Keratinocyte (primary cell): Measurements from ENCODE around the gene COL1A2. TPM values are rescaled to one million over a fixed set of nuclear protein-coding genes. Genes with fewer than 3 reads are reported as not detected.

Experiments used
- DNase-seq: peaks from one replicate; pipeline ENCODE4 v3.0.0-alpha.2; 2011; ENCODE audit warnings: low read depth, missing footprints, low spot score
- FAIRE-seq: peaks from 2 replicates; lab custom pipeline; 2011; peaks lifted over from hg19 to GRCh38; lab: Jason Lieb, UNC
- H2AFZ ChIP-seq: 2 replicates; pipeline ENCODE4 v1.6.0; 2012; ENCODE audit warnings: low read length, control low read depth, inconsistent platforms; ENCODE audit not compliant: control insufficient read depth
- H3K27ac ChIP-seq: 2 replicates; pipeline ENCODE4 v1.5.1; 2011; ENCODE audit warnings: low read length; ENCODE audit not compliant: control insufficient read depth, insufficient read depth
- H3K27me3 ChIP-seq: 3 replicates; pipeline ENCODE4 v1.6.0; 2011; ENCODE audit warnings: low read length; ENCODE audit not compliant: control insufficient read depth, insufficient read depth; ENCODE audit errors: extremely low read depth
- H3K36me3 ChIP-seq, 2 experiments: 2 replicates in 1 of 2; 3 replicates in 1 of 2; pipeline ENCODE4 v1.5.1; 2011; ENCODE audit warnings: low read length in 2 of 2, mild to moderate bottlenecking in 1 of 2; ENCODE audit not compliant: control insufficient read depth in 2 of 2, insufficient read depth in 2 of 2; ENCODE audit errors: extremely low read depth in 1 of 2
- H3K4me1 ChIP-seq: 3 replicates; pipeline ENCODE4 v1.5.1; 2011; ENCODE audit warnings: low read length; ENCODE audit not compliant: control insufficient read depth, insufficient read depth; ENCODE audit errors: extremely low read depth
- H3K4me2 ChIP-seq: 3 replicates; pipeline ENCODE4 v1.6.0; 2011; ENCODE audit warnings: low read depth, low read length; ENCODE audit not compliant: control insufficient read depth, insufficient read depth; ENCODE audit errors: extremely low read depth
- H3K4me3 ChIP-seq, 3 experiments: fragments of 200-600 bp in 1 of 3; sonication (generic) in 1 of 3; 2 replicates in 2 of 3; 3 replicates in 1 of 3; pipeline ENCODE4 v1.5.1; 2011 to 2016; ENCODE audit warnings: low read length in 3 of 3, mild to moderate bottlenecking in 3 of 3, control low read depth in 2 of 3, inconsistent platforms in 1 of 3, low read depth in 1 of 3, mixed read lengths in 1 of 3, mixed run types in 1 of 3, moderate library complexity in 1 of 3; ENCODE audit not compliant: control insufficient read depth in 2 of 3, insufficient read depth in 2 of 3; ENCODE audit errors: extremely low read depth in 1 of 3
- H3K79me2 ChIP-seq: 2 replicates; pipeline ENCODE4 v1.6.0; 2012; ENCODE audit warnings: low read length; ENCODE audit not compliant: control insufficient read depth, insufficient read depth
- H3K9ac ChIP-seq: 3 replicates; pipeline ENCODE4 v1.6.0; 2011; ENCODE audit warnings: low read length; ENCODE audit not compliant: control insufficient read depth, insufficient read depth; ENCODE audit errors: extremely low read depth
- H3K9me1 ChIP-seq: 3 replicates; pipeline ENCODE4 v1.6.0; 2011; ENCODE audit warnings: low read length; ENCODE audit not compliant: control insufficient read depth, insufficient read depth; ENCODE audit errors: extremely low read depth
- H3K9me3 ChIP-seq: 2 replicates; pipeline ENCODE4 v1.5.1; 2012; ENCODE audit warnings: low read depth, low read length; ENCODE audit not compliant: control insufficient read depth
- H4K20me1 ChIP-seq: 3 replicates; pipeline ENCODE4 v1.6.0; 2011; ENCODE audit warnings: low read length; ENCODE audit not compliant: control insufficient read depth, insufficient read depth; ENCODE audit errors: extremely low read depth
- EZH2 ChIP-seq: IDR thresholded peaks from one replicate; pipeline ENCODE4 v1.6.1; 2012; ENCODE audit warnings: inconsistent platforms, mild to moderate bottlenecking, low read length, moderate library complexity
- dilution Hi-C: fragments of 300-500 bp; cut with MboI; formaldehyde crosslinking; loops from one replicate; pipeline ENCODE4 v1.7.0; 2020; ENCODE audit warnings: low sequenced_read_pairs; ENCODE audit not compliant: extremely low pct_ligation_motif_present
- polyA plus RNA-seq, 5 experiments: library from polyadenylated mRNA; depleted of rRNA in 3 of 5; stranded (reverse) in 3 of 5; stranded (forward) in 1 of 5; unstranded in 1 of 5; fragments of >200 nt; gene quantifications; 1 replicate in 1 of 5; 2 replicates in 3 of 5; 3 replicates in 1 of 5; pipeline versions ENCODE4 v1.2.1 to v1.2.3, GENCODE V29; 2011 to 2012; ENCODE audit warnings: missing spikeins in 2 of 5, low read depth in 1 of 5, low replicate concordance in 1 of 5
- TF ChIP-seq, protein P1 (sequence below), 3 experiments: IDR thresholded peaks in 1 of 3; conservative IDR thresholded peaks in 1 of 3; optimal IDR thresholded peaks in 1 of 3; 2 replicates in 2 of 3; 3 replicates in 1 of 3; pipeline versions ENCODE3 to v1.5.1; 2011; ENCODE audit warnings: low read length in 3 of 3, mild to moderate bottlenecking in 3 of 3, moderate library complexity in 2 of 3, control low read depth in 1 of 3, inconsistent platforms in 1 of 3; ENCODE audit not compliant: insufficient read depth in 2 of 3; ENCODE audit errors: extremely low read depth in 1 of 3

The COL1A2 gene
- polyA plus RNA-seq, 1 donor (not counting 4 experiments of a cell fraction or from before 2014, with no cell fraction given): 0.13 TPM

DNA sequence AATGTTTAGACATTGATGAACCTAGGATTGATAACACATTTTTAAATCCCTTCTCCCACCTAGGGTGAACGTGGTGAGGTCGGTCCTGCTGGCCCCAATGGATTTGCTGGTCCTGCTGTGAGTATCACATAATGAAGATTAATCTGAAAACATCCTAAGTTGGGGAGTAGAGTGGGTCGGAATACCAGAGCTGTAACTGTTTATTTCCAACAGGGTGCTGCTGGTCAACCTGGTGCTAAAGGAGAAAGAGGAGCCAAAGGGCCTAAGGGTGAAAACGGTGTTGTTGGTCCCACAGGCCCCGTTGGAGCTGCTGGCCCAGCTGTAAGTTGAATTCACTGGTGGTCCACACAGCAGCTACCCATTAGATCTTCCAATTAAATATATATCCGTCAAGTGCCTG is 25.6 kb downstream of the COL1A2 start:
- H3K9me1 ChIP-seq: no peaks in the 10 kb centered on the region
- no peak overlapping the region for H3K4me2 ChIP-seq
- no peaks in the 10 kb centered on the region for H3K9me3 ChIP-seq
- H3K27me3 ChIP-seq: peaks cover 3% of the 10 kb centered on the region
- H3K4me3 ChIP-seq: no peak overlapping the region
- no peaks in the 10 kb centered on the region for H3K79me2 ChIP-seq
- FAIRE-seq: no peak
- no peak overlapping the region for H3K27ac ChIP-seq
- no peak overlapping the region for H2AFZ ChIP-seq
- TF ChIP-seq EZH2: no peak
- TF ChIP-seq, protein P1, sequence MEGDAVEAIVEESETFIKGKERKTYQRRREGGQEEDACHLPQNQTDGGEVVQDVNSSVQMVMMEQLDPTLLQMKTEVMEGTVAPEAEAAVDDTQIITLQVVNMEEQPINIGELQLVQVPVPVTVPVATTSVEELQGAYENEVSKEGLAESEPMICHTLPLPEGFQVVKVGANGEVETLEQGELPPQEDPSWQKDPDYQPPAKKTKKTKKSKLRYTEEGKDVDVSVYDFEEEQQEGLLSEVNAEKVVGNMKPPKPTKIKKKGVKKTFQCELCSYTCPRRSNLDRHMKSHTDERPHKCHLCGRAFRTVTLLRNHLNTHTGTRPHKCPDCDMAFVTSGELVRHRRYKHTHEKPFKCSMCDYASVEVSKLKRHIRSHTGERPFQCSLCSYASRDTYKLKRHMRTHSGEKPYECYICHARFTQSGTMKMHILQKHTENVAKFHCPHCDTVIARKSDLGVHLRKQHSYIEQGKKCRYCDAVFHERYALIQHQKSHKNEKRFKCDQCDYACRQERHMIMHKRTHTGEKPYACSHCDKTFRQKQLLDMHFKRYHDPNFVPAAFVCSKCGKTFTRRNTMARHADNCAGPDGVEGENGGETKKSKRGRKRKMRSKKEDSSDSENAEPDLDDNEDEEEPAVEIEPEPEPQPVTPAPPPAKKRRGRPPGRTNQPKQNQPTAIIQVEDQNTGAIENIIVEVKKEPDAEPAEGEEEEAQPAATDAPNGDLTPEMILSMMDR (optimal IDR thresholded peaks at IDR 0.05 in 1 of 3, IDR thresholded peaks at IDR 0.05 in 1 of 3, conservative IDR thresholded peaks at IDR 0.05 in 1 of 3; ENCODE audit: extremely low read depth in 1 of 3, insufficient read depth in 2 of 3, low read length in 3 of 3): no peak
- dilution Hi-C loops: no loop called here
- DNase-seq: no peak
- H3K36me3 ChIP-seq: no peaks in the 10 kb centered on the region
- no peak overlapping the region for H3K9ac ChIP-seq
- H3K4me1 ChIP-seq: no peaks in the 10 kb centered on the region
- H4K20me1 ChIP-seq: no peaks in the 10 kb centered on the region

DNA sequence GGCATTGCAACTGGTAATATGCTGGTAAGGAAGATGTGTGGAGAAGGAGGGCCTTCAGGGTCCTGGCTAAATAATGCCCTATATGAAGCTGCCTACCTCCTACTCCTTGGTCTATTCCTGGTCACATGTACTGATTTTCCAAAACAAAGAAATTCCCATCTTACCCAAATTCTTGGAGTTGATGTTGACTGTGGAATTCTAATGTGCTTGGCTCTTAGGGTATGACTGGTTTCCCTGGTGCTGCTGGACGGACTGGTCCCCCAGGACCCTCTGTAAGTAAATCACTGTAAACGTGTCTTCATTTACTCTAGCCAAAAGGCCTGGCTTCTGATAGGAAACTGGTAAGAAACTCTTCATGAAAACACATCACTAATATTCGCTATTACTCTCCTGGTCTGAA is 27.0 kb downstream of the COL1A2 start:
- Histone ChIP-seq H4K20me1 (no peaks in the 10 kb centered on the region), H3K36me3 (no peaks in the 10 kb centered on the region), H3K4me3 (no peak overlapping the region), H3K27me3 (peaks cover 3% of the 10 kb centered on the region), H3K9ac (no peak overlapping the region), H3K9me3 (no peaks in the 10 kb centered on the region), H3K4me1 (no peaks in the 10 kb centered on the region), H3K4me2 (no peak overlapping the region), H2AFZ (no peak overlapping the region), H3K79me2 (no peaks in the 10 kb centered on the region), H3K9me1 (no peaks in the 10 kb centered on the region), H3K27ac (no peak overlapping the region)
- FAIRE-seq: no peak
- no peak for DNase-seq
- dilution Hi-C loops: no loop called here
- no peak for TF ChIP-seq EZH2
- TF ChIP-seq, protein P1 (optimal IDR thresholded peaks at IDR 0.05 in 1 of 3, IDR thresholded peaks at IDR 0.05 in 1 of 3, conservative IDR thresholded peaks at IDR 0.05 in 1 of 3; ENCODE audit: extremely low read depth in 1 of 3, insufficient read depth in 2 of 3, low read length in 3 of 3): no peak
